B cell (primary cell): ENCODE measurements around the gene EBF3.

ENCODE experiments used
- CTCF ChIP-seq: fragments of 200-600 bp; IDR thresholded peaks from one replicate; pipeline ENCODE4 v1.8.0; 2022; ENCODE audit warnings: antibody characterized with exemption, mild to moderate bottlenecking
- EZH2 ChIP-seq: IDR thresholded peaks from 2 replicates; pipeline ENCODE4 v1.6.1; 2012; ENCODE audit warnings: borderline replicate concordance, low read depth, mild to moderate bottlenecking, moderate library complexity, low read length; ENCODE audit not compliant: insufficient read depth, poor library complexity, severe bottlenecking

- TF ChIP-seq CTCF (no peak), EZH2 (no peak)
Observed at GRCh38 chr10:129918836-129919235, 45.2 kb downstream of the EBF3 start.
